OCI-LY3 (cell line): Measurements from ENCODE around the gene TNFRSF17.
"Not testable (repeated sequence)": the region's sequence is repeated elsewhere in the genome, so short reads cannot be mapped to it uniquely, and the experiment has no call there.

ENCODE experiments used
- H2AFZ ChIP-seq: fragments of 200-600, 300-600 bp; shearing (Covaris generic); 2 replicates; pipeline ENCODE4 v1.6.0; 2014; ENCODE audit warnings: antibody characterized with exemption, low read depth, low read length
- H3K27ac ChIP-seq: fragments of 200-600, 300-600 bp; sonication (generic); 2 replicates; pipeline ENCODE4 v1.5.1; 2014; ENCODE audit warnings: mild to moderate bottlenecking, low read length, moderate library complexity, mixed read lengths
- H3K27me3 ChIP-seq: fragments of 200-600, 300-600 bp; sonication (generic); 2 replicates; pipeline ENCODE4 v1.6.1; 2014; ENCODE audit warnings: low read depth, low read length, mixed read lengths
- H3K36me3 ChIP-seq: fragments of 200-600, 300-600 bp; sonication (generic); replicated peaks from 2 replicates; pipeline ENCODE3; 2014; ENCODE audit warnings: low read depth, low read length, mixed read lengths
- H3K4me1 ChIP-seq: fragments of 300-600, 200-600 bp; sonication (generic); 2 replicates; pipeline ENCODE4 v1.6.1; 2014; ENCODE audit warnings: low read length, mixed read lengths
- H3K4me2 ChIP-seq: fragments of 200-600, 300-600 bp; sonication (generic); 2 replicates; pipeline ENCODE4 v1.6.1; 2014; ENCODE audit warnings: low read length, mixed read lengths
- H3K4me3 ChIP-seq: fragments of 300-600, 200-600 bp; sonication (generic); 2 replicates; pipeline ENCODE4 v1.5.1; 2014; ENCODE audit warnings: antibody characterized with exemption, mild to moderate bottlenecking, low read length, moderate library complexity
- H3K79me2 ChIP-seq: fragments of 300-600, 200-600 bp; shearing (Covaris generic); 2 replicates; pipeline ENCODE4 v1.6.1; 2014; ENCODE audit warnings: mild to moderate bottlenecking, low read length, mixed read lengths
- H3K9ac ChIP-seq: fragments of 300-600, 200-600 bp; shearing (Covaris generic); 2 replicates; pipeline ENCODE4 v1.6.0; 2014; ENCODE audit warnings: mild to moderate bottlenecking, low read length, moderate library complexity
- H3K9me3 ChIP-seq: fragments of 200-600, 300-600 bp; shearing (Covaris generic); 2 replicates; pipeline ENCODE4 v1.6.1; 2014; ENCODE audit warnings: low read length, mixed read lengths; ENCODE audit not compliant: insufficient read depth
- H4K20me1 ChIP-seq: fragments of 200-600, 300-600 bp; sonication (generic); 2 replicates; pipeline ENCODE4 v1.6.1; 2016; ENCODE audit warnings: low read length, mixed read lengths; ENCODE audit not compliant: insufficient read depth
- CTCF ChIP-seq: fragments of 200-600, 300-600 bp; sonication (generic); IDR thresholded peaks from 2 replicates; pipeline ENCODE4 v1.5.1; 2014; ENCODE audit warnings: antibody characterized with exemption, low read length, low read depth
- EZH2phosphoT487 ChIP-seq: fragments of 200-600 bp; shearing (Covaris generic); IDR thresholded peaks from 2 replicates; pipeline ENCODE4 v1.6.1; 2018; ENCODE audit warnings: antibody characterized with exemption, mixed run types, low read depth

Gene TNFRSF17

DNA sequence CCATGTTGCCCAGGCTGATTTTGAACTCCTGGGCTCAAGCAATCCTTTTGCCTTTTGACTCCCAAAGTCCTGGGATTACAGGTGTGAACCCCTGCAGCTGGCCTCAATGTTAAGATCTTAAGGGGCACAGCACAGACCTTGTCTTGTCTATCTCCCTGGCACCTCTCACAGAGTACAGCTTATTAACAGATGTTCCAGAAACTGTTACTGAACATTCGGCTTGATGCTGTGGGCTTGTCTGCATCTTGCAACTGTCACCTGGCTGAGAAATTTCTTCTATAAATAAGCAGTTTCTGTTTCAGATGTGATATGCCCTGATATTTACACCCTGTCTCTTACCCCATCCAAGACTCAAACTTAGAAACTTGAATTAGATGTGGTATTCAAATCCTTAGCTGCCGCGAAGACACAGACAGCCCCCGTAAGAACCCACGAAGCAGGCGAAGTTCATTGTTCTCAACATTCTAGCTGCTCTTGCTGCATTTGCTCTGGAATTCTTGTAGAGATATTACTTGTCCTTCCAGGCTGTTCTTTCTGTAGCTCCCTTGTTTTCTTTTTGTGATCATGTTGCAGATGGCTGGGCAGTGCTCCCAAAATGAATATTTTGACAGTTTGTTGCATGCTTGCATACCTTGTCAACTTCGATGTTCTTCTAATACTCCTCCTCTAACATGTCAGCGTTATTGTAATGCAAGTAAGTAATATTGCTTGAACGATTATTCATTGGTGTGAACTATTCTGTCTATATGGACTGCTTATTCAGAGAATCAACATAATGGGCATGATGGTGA, at the start of gene TNFRSF17:
TNFRSF17 (plus strand) TSS at position 450 of the 791 bp plus-strand sequence; CDS start at position 565, 115 bp downstream.
- H3K4me3 ChIP-seq: peak within 1 kb of the TSS; percentile 73
- no peaks in the 10 kb centered on the region for H4K20me1 ChIP-seq
- H3K9ac ChIP-seq: peak within 1 kb of the TSS; percentile 67
- TF ChIP-seq CTCF: no peak
- no peak for TF ChIP-seq EZH2phosphoT487
- peak within 1 kb of the TSS; percentile 95 for H3K27ac ChIP-seq
- no peaks in the 10 kb centered on the region for H3K27me3 ChIP-seq
- no peaks in the 10 kb centered on the region for H3K79me2 ChIP-seq
- no peak within 1 kb of the TSS for H2AFZ ChIP-seq
- H3K9me3 ChIP-seq: no peaks in the 10 kb centered on the region
- H3K4me1 ChIP-seq: peaks cover 49% of the 10 kb centered on the region
- no peaks in the 10 kb centered on the region for H3K36me3 ChIP-seq
- peak within 1 kb of the TSS; percentile 96 for H3K4me2 ChIP-seq

DNA sequence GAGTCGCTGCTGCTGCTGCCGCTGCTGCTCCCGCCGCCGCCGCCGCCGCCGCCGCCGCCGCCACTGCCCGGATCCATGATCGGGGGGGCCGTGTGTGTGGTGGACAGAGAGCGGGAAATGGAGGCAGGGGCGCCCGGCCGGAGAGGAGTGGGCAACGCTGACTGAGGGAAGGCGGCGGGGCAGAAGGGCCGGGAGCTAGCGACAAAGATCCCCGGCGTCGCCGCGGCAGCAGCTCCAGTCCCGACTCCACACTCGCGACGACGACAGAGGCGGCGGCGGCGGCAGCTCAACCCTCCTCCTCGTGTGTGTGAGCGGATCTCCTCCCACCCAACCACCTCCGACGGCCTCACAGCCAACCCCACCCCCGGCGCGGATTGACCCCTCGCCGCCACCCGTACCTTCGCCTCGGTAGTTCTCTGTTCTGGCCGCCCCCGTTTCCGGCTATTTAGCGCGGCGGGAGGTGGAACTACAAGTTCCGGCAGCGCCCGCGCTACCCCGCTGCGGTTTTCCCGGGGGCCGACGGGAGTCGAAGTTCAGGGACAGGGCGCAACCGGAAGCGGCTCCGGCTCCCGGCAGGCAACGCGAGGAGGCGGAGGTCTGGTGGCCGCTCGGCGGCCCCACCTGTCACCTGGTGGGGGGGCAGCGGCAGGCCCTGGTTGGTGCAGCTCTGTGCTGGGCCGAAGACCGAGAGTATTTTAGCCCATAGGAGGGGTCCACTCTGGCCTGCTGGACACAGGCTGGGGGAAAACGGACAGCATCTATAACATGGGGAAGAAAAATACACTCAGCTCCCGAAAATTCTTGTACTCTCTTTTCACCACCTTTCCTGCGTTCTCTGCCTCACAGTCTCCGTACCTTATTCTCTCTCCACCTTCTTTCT, 49.1 kb upstream of the TNFRSF17 start, which contains the start of gene GSPT1:
GSPT1 (minus strand) TSS at position 313 of the 880 bp plus-strand sequence; CDS start at position 77, 236 bp downstream.
- Histone ChIP-seq H3K9ac (peak within 1 kb of the TSS; percentile 79), H2AFZ (peak within 1 kb of the TSS; percentile 68), H3K4me2 (peak within 1 kb of the TSS; percentile 89), H3K79me2 (peaks cover 48% of the 10 kb centered on the region), H3K4me3 (peak within 1 kb of the TSS; percentile 81), H3K36me3 (peaks cover 4% of the 10 kb centered on the region), H4K20me1 (peaks cover 30% of the 10 kb centered on the region), H3K9me3 (no peaks in the 10 kb centered on the region), H3K27me3 (0 out of 2 replicates have a peak, but pooled peaks cover 6% of the 10 kb centered on the region), H3K4me1 (peaks cover 29% of the 10 kb centered on the region), H3K27ac (peak within 1 kb of the TSS; percentile 60)
- TF ChIP-seq CTCF: no peak
- no peak for TF ChIP-seq EZH2phosphoT487

DNA sequence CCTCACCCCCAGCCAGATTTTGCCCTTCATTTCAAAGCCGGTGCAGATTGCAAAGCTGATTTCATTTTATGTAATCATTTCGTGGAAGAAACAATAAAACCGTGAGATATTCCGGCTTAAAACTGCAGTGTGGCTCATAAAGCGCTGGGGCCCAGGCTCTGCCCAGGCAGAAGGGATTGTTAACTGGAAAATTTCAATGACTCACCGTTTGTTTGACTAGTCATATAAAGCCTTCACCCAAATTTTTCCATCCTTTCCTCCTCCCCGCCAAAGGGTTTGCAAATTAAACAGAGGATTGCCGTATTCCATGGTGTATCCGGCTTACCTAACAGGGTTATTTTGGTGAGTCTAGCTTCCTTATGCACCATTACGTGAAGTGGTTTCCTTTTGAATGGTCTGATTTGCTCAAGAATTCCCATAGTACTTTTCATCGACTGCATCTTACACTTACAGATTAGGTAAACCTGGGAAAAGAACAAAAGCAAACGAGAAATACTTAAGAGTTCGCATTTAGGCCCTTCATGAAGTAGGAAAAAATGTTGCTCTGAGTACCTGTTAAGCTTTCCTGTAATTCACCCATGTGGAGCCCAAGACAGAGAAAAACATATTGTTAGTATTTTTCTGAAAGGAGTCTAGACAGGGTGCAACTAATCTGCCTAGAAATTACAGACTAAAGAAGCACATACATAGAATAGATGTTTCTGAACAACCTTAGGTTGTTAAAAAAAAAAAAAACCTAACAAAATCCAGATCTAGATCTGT, 48.3 kb upstream of the TNFRSF17 start:
- H3K9me3 ChIP-seq: no peaks in the 10 kb centered on the region
- peaks cover 40% of the 10 kb centered on the region for H3K79me2 ChIP-seq
- H3K4me2 ChIP-seq: peak overlapping the region; percentile 89
- H3K4me3 ChIP-seq: peak overlapping the region; percentile 81
- H2AFZ ChIP-seq: peak overlapping the region; percentile 68
- TF ChIP-seq CTCF: no peak
- no peak for TF ChIP-seq EZH2phosphoT487
- no peak overlapping the region for H3K27ac ChIP-seq
- peaks cover 25% of the 10 kb centered on the region for H4K20me1 ChIP-seq
- 0 out of 2 replicates have a peak, but pooled peaks cover 6% of the 10 kb centered on the region for H3K27me3 ChIP-seq
- peaks cover 24% of the 10 kb centered on the region for H3K4me1 ChIP-seq
- peak overlapping the region; percentile 58 for H3K9ac ChIP-seq
- H3K36me3 ChIP-seq: peaks cover 4% of the 10 kb centered on the region

GRCh38 chr16:11924046-11924445, 41.0 kb upstream of the TNFRSF17 start:
- not testable (repeated sequence) for H3K4me1 ChIP-seq, H4K20me1 ChIP-seq

GRCh38 chr16:11927350-11927749, 37.7 kb upstream of the TNFRSF17 start:
- H3K4me3 ChIP-seq, H3K27ac ChIP-seq, H3K9me3 ChIP-seq, H3K79me2 ChIP-seq, H3K4me2 ChIP-seq, H2AFZ ChIP-seq, H4K20me1 ChIP-seq, H3K27me3 ChIP-seq, H3K4me1 ChIP-seq, H3K9ac ChIP-seq, H3K36me3 ChIP-seq: not testable (repeated sequence)

More at GRCh38 chr16:11924046-11924445, 41.0 kb upstream of the TNFRSF17 start:
- not testable (repeated sequence) for H3K4me2 ChIP-seq, H3K79me2 ChIP-seq, H3K9ac ChIP-seq, H3K4me3 ChIP-seq, H3K9me3 ChIP-seq, H3K36me3 ChIP-seq, H2AFZ ChIP-seq, H3K27ac ChIP-seq, H3K27me3 ChIP-seq

DNA sequence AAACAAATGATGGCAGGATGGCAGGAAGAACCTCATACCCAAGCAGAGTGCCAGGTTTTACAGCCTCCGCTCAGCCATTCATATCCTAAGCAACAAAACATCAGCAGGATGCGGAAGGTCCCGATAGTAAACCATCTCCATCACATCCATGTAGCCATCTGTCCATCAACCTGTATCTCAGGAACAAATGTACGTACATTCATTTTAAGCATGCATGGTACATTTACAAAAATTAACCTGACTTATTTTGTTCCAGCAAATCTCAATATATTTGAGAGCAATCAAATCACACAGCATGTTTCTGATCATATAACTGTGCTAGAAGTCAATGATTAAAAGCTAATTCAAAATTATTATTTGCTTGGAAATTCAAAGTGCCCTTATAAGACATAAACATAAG, 23.1 kb upstream of the TNFRSF17 start, which contains the start of gene NPIPB2:
NPIPB2 (minus strand) TSS at position 101 of the 400 bp plus-strand sequence; CDS start at position 101, 0 bp downstream.
- not testable (repeated sequence) for H3K4me1 ChIP-seq, H3K27me3 ChIP-seq, H3K4me2 ChIP-seq, H4K20me1 ChIP-seq, H2AFZ ChIP-seq, H3K79me2 ChIP-seq, H3K9ac ChIP-seq, H3K4me3 ChIP-seq, H3K27ac ChIP-seq, H3K36me3 ChIP-seq, H3K9me3 ChIP-seq
